ENCODE results near the gene PAPPA. TPM values are rescaled to one million over a fixed set of nuclear protein-coding genes. Genes with fewer than 3 reads are reported as not detected.

Gene PAPPA
- total and polyA plus RNA-seq, 4 experiments from 2014 or later, result not detected

- ChIA-PET CTCF (ENCODE audit: partially characterized antibody) (no interaction called here), POLR2A (ENCODE audit: partially characterized antibody) (no interaction called here)
- H3K4me3 ChIP-seq (ENCODE audit: low read length in 2 of 2), result no peak overlapping the region
- no peaks in the 10 kb centered on the region for H3K27me3 ChIP-seq (ENCODE audit: insufficient read depth, low read length)
- Mint-ChIP-seq H3K27me3 (no peaks in the 10 kb centered on the region), H3K4me3 (no peak overlapping the region), H3K9me3 (peaks cover 0 to 2% (median 0%) of the 10 kb centered on the region in 8 donors), H3K4me1 (no peaks in the 10 kb centered on the region), H3K27ac (no peak overlapping the region), H3K36me3 (no peaks in the 10 kb centered on the region)
- DNase-seq, result no peak
- H3K36me3 ChIP-seq (ENCODE audit: insufficient read depth, low read length), result no peaks in the 10 kb centered on the region
- no peaks in the 10 kb centered on the region for H3K9me3 ChIP-seq (ENCODE audit: control insufficient read depth in 1 of 2, low read length in 2 of 2)
- intact Hi-C loops (cut with micrococcal nuclease), result no loop called here
- H3K4me1 ChIP-seq (ENCODE audit: insufficient read depth, low read length), result no peaks in the 10 kb centered on the region
- no peak overlapping the region for H3K27ac ChIP-seq (ENCODE audit: low read depth, low read length)
Measured at GRCh38 chr9:116378873-116379272, 225.3 kb downstream of the PAPPA start.

GRCh38 chr9:116379821-116380220 is 226.2 kb downstream of the PAPPA start:
- Histone ChIP-seq H3K4me3 (ENCODE audit: low read length in 2 of 2) (no peak overlapping the region), H3K4me1 (ENCODE audit: insufficient read depth, low read length) (no peaks in the 10 kb centered on the region), H3K36me3 (ENCODE audit: insufficient read depth, low read length) (no peaks in the 10 kb centered on the region), H3K27me3 (ENCODE audit: insufficient read depth, low read length) (no peaks in the 10 kb centered on the region), H3K9me3 (ENCODE audit: control insufficient read depth in 1 of 2, low read length in 2 of 2) (no peaks in the 10 kb centered on the region), H3K27ac (ENCODE audit: low read depth, low read length) (no peak overlapping the region)
- intact Hi-C loops (cut with micrococcal nuclease), result no loop called here
- H3K27me3 Mint-ChIP-seq, result no peaks in the 10 kb centered on the region
- no peak overlapping the region for H3K27ac Mint-ChIP-seq
- POLR2A ChIA-PET (ENCODE audit: partially characterized antibody), result no interaction called here
- H3K36me3 Mint-ChIP-seq, result no peaks in the 10 kb centered on the region
- no peaks in the 10 kb centered on the region for H3K4me1 Mint-ChIP-seq
- H3K4me3 Mint-ChIP-seq, result no peak overlapping the region
- CTCF ChIA-PET (ENCODE audit: partially characterized antibody), result no interaction called here
- no peak for DNase-seq
- no peaks in the 10 kb centered on the region for H3K9me3 Mint-ChIP-seq

GRCh38 chr9:116380496-116380995 is 227.0 kb downstream of the PAPPA start:
- no peaks in the 10 kb centered on the region for H3K4me1 ChIP-seq (ENCODE audit: insufficient read depth, low read length)

GRCh38 chr9:116381350-116381749 is 227.8 kb downstream of the PAPPA start:
- CTCF ChIA-PET (ENCODE audit: partially characterized antibody), result no interaction called here

More at GRCh38 chr9:116380496-116380995, 227.0 kb downstream of the PAPPA start:
- Mint-ChIP-seq H3K4me1 (no peaks in the 10 kb centered on the region), H3K27me3 (no peaks in the 10 kb centered on the region), H3K27ac (no peak overlapping the region), H3K36me3 (no peaks in the 10 kb centered on the region), H3K9me3 (no peaks in the 10 kb centered on the region), H3K4me3 (no peak overlapping the region)
- POLR2A ChIA-PET (ENCODE audit: partially characterized antibody), result no interaction called here
- DNase-seq, result no peak
- Histone ChIP-seq H3K4me3 (ENCODE audit: low read length in 2 of 2) (no peak overlapping the region), H3K27me3 (ENCODE audit: insufficient read depth, low read length) (no peaks in the 10 kb centered on the region), H3K9me3 (ENCODE audit: control insufficient read depth in 1 of 2, low read length in 2 of 2) (no peaks in the 10 kb centered on the region), H3K36me3 (ENCODE audit: insufficient read depth, low read length) (no peaks in the 10 kb centered on the region), H3K27ac (ENCODE audit: low read depth, low read length) (no peak overlapping the region)
- CTCF ChIA-PET (ENCODE audit: partially characterized antibody), result no interaction called here
- intact Hi-C loops (cut with micrococcal nuclease), result no loop called here

GRCh38 chr9:116382053-116382452 is 228.5 kb downstream of the PAPPA start:
- Histone ChIP-seq H3K36me3 (ENCODE audit: insufficient read depth, low read length) (no peaks in the 10 kb centered on the region), H3K27ac (ENCODE audit: low read depth, low read length) (no peak overlapping the region), H3K4me3 (ENCODE audit: low read length in 2 of 2) (no peak overlapping the region), H3K9me3 (ENCODE audit: control insufficient read depth in 1 of 2, low read length in 2 of 2) (no peaks in the 10 kb centered on the region), H3K27me3 (ENCODE audit: insufficient read depth, low read length) (no peaks in the 10 kb centered on the region), H3K4me1 (ENCODE audit: insufficient read depth, low read length) (no peaks in the 10 kb centered on the region)
- Mint-ChIP-seq H3K27ac (no peak overlapping the region), H3K4me3 (no peak overlapping the region), H3K9me3 (no peaks in the 10 kb centered on the region), H3K36me3 (no peaks in the 10 kb centered on the region), H3K27me3 (no peaks in the 10 kb centered on the region), H3K4me1 (no peaks in the 10 kb centered on the region)
- intact Hi-C loops (cut with micrococcal nuclease), result no loop called here
- ChIA-PET POLR2A (ENCODE audit: partially characterized antibody) (no interaction called here), CTCF (ENCODE audit: partially characterized antibody) (no interaction called here)
- no peak for DNase-seq

More at GRCh38 chr9:116381350-116381749, 227.8 kb downstream of the PAPPA start:
- no peaks in the 10 kb centered on the region for H3K9me3 Mint-ChIP-seq
- H3K4me1 ChIP-seq (ENCODE audit: insufficient read depth, low read length), result no peaks in the 10 kb centered on the region
- no peak overlapping the region for H3K4me3 ChIP-seq (ENCODE audit: low read length in 2 of 2)
- no peaks in the 10 kb centered on the region for H3K36me3 Mint-ChIP-seq
- DNase-seq, result no peak
- H3K27ac ChIP-seq (ENCODE audit: low read depth, low read length), result no peak overlapping the region
- H3K27me3 ChIP-seq (ENCODE audit: insufficient read depth, low read length), result no peaks in the 10 kb centered on the region
- no peaks in the 10 kb centered on the region for H3K9me3 ChIP-seq (ENCODE audit: control insufficient read depth in 1 of 2, low read length in 2 of 2)
- H3K36me3 ChIP-seq (ENCODE audit: insufficient read depth, low read length), result no peaks in the 10 kb centered on the region
- POLR2A ChIA-PET (ENCODE audit: partially characterized antibody), result no interaction called here
- intact Hi-C loops (cut with micrococcal nuclease), result no loop called here
- H3K27ac Mint-ChIP-seq, result no peak overlapping the region
- no peak overlapping the region for H3K4me3 Mint-ChIP-seq
- no peaks in the 10 kb centered on the region for H3K27me3 Mint-ChIP-seq
- H3K4me1 Mint-ChIP-seq, result no peaks in the 10 kb centered on the region

- H3K4me1 Mint-ChIP-seq, result no peaks in the 10 kb centered on the region
- ChIA-PET CTCF (ENCODE audit: partially characterized antibody) (no interaction called here), POLR2A (ENCODE audit: partially characterized antibody) (no interaction called here)
- no peak for DNase-seq
- H3K9me3 Mint-ChIP-seq, result no peaks in the 10 kb centered on the region
- no peak overlapping the region for H3K27ac ChIP-seq (ENCODE audit: low read depth, low read length)
- H3K36me3 Mint-ChIP-seq, result no peaks in the 10 kb centered on the region
- no peaks in the 10 kb centered on the region for H3K4me1 ChIP-seq (ENCODE audit: insufficient read depth, low read length)
- no peaks in the 10 kb centered on the region for H3K9me3 ChIP-seq (ENCODE audit: control insufficient read depth in 1 of 2, low read length in 2 of 2)
- H3K4me3 ChIP-seq (ENCODE audit: low read length in 2 of 2), result no peak overlapping the region
- no peaks in the 10 kb centered on the region for H3K27me3 Mint-ChIP-seq
- no peaks in the 10 kb centered on the region for H3K27me3 ChIP-seq (ENCODE audit: insufficient read depth, low read length)
- H3K4me3 Mint-ChIP-seq, result no peak overlapping the region
- intact Hi-C loops (cut with micrococcal nuclease), result no loop called here
- no peaks in the 10 kb centered on the region for H3K36me3 ChIP-seq (ENCODE audit: insufficient read depth, low read length)
- no peak overlapping the region for H3K27ac Mint-ChIP-seq
Measured at GRCh38 chr9:116383133-116383532, 229.5 kb downstream of the PAPPA start.

- no peaks in the 10 kb centered on the region for H3K4me1 ChIP-seq (ENCODE audit: insufficient read depth, low read length)
- H3K36me3 ChIP-seq (ENCODE audit: insufficient read depth, low read length), result no peaks in the 10 kb centered on the region
- Mint-ChIP-seq H3K4me3 (no peak overlapping the region), H3K36me3 (no peaks in the 10 kb centered on the region), H3K27ac (no peak overlapping the region), H3K4me1 (no peaks in the 10 kb centered on the region), H3K27me3 (no peaks in the 10 kb centered on the region), H3K9me3 (no peaks in the 10 kb centered on the region)
- H3K27ac ChIP-seq (ENCODE audit: low read depth, low read length), result no peak overlapping the region
- H3K4me3 ChIP-seq (ENCODE audit: low read length in 2 of 2), result no peak overlapping the region
- no peaks in the 10 kb centered on the region for H3K9me3 ChIP-seq (ENCODE audit: control insufficient read depth in 1 of 2, low read length in 2 of 2)
- POLR2A ChIA-PET (ENCODE audit: partially characterized antibody), result no interaction called here
- intact Hi-C loops (cut with micrococcal nuclease), result no loop called here
- no peaks in the 10 kb centered on the region for H3K27me3 ChIP-seq (ENCODE audit: insufficient read depth, low read length)
- CTCF ChIA-PET (ENCODE audit: partially characterized antibody), result no interaction called here
- DNase-seq, result no peak
Measured at GRCh38 chr9:116383936-116384335, 230.3 kb downstream of the PAPPA start.
